ENCODE results near the gene UMPS. TPM values are rescaled to one million over a fixed set of nuclear protein-coding genes. Genes with fewer than 3 reads are reported as not detected.
"Not testable (repeated sequence)": the region's sequence is repeated elsewhere in the genome, so short reads cannot be mapped to it uniquely, and the experiment has no call there.

Gene UMPS
- total RNA-seq, 2 experiments from 2014 or later, result 33.4 to 38.0 TPM

- POLR2A ChIA-PET, result no interaction called here
These were observed 10.8 kb downstream of the UMPS start for GRCh38 chr3:124741027-124741426.

GRCh38 chr3:124745756-124746155 is 15.5 kb downstream of the UMPS start:
- H3K27ac Mint-ChIP-seq, result no peak overlapping the region
- H3K9me3 Mint-ChIP-seq, result no peaks in the 10 kb centered on the region
- DNase-seq (no peak), ATAC-seq (ENCODE audit: low read depth) (no peak)
- H3K27me3 Mint-ChIP-seq, result no peaks in the 10 kb centered on the region
- POLR2A ChIA-PET, result no interaction called here
- H3K4me1 Mint-ChIP-seq, result no peaks in the 10 kb centered on the region
- H3K4me3 Mint-ChIP-seq, result no peak overlapping the region
- peaks cover 8% of the 10 kb centered on the region for H3K36me3 Mint-ChIP-seq

More at GRCh38 chr3:124741027-124741426, 10.8 kb downstream of the UMPS start:
- Mint-ChIP-seq H3K9me3 (no peaks in the 10 kb centered on the region), H3K36me3 (peaks cover 25% of the 10 kb centered on the region), H3K4me1 (peaks cover 4% of the 10 kb centered on the region), H3K4me3 (no peak overlapping the region), H3K27me3 (no peaks in the 10 kb centered on the region), H3K27ac (no peak overlapping the region)
- DNase-seq (no peak), ATAC-seq (ENCODE audit: low read depth) (no peak)

GRCh38 chr3:124747111-124747981 is 17.1 kb downstream of the UMPS start:
- no peak for DNase-seq
- POLR2A ChIA-PET, result no interaction called here
- Mint-ChIP-seq H3K27me3 (peaks cover 2% of the 10 kb centered on the region), H3K9me3 (no peaks in the 10 kb centered on the region), H3K27ac (no peak overlapping the region), H3K36me3 (peaks cover 4% of the 10 kb centered on the region), H3K4me3 (no peak overlapping the region), H3K4me1 (no peaks in the 10 kb centered on the region)
- no peak for ATAC-seq (ENCODE audit: low read depth)

GRCh38 chr3:124748560-124749198 is 18.4 kb downstream of the UMPS start:
- H3K4me1 Mint-ChIP-seq, result no peaks in the 10 kb centered on the region
- ATAC-seq (ENCODE audit: low read depth), result no peak
- H3K9me3 Mint-ChIP-seq, result no peaks in the 10 kb centered on the region
- H3K27ac Mint-ChIP-seq, result no peak overlapping the region
- no peak overlapping the region for H3K4me3 Mint-ChIP-seq
- POLR2A ChIA-PET, result interaction anchor here (0.6 kb wide), 1 partner anchor 18 kb away, joined by 3 read pairs; the partner anchor contains the start of gene UMPS
- no peak for DNase-seq
- peaks cover 2% of the 10 kb centered on the region for H3K27me3 Mint-ChIP-seq
- H3K36me3 Mint-ChIP-seq, result peaks cover 3% of the 10 kb centered on the region

- H3K27me3 Mint-ChIP-seq; DNase-seq; H3K36me3 Mint-ChIP-seq; POLR2A ChIA-PET; H3K4me1 Mint-ChIP-seq; H3K9me3 Mint-ChIP-seq; H3K4me3 Mint-ChIP-seq; H3K27ac Mint-ChIP-seq; ATAC-seq (ENCODE audit: low read depth): not testable (repeated sequence)
These were observed 19.6 kb downstream of the UMPS start for GRCh38 chr3:124749877-124750276.

GRCh38 chr3:124751501-124751900 is 21.2 kb downstream of the UMPS start:
- no peak overlapping the region for H3K4me3 Mint-ChIP-seq
- H3K9me3 Mint-ChIP-seq, result no peaks in the 10 kb centered on the region
- H3K27me3 Mint-ChIP-seq, result peaks cover 2% of the 10 kb centered on the region
- H3K27ac Mint-ChIP-seq, result no peak overlapping the region
- H3K36me3 Mint-ChIP-seq, result no peaks in the 10 kb centered on the region
- ATAC-seq (ENCODE audit: low read depth) (no peak), DNase-seq (no peak)
- H3K4me1 Mint-ChIP-seq, result no peaks in the 10 kb centered on the region
- POLR2A ChIA-PET, result interaction anchor here (0.6 kb wide), 1 partner anchor 93 kb away, joined by 3 read pairs; no protein-coding TSS in a partner anchor

GRCh38 chr3:124752051-124752450 is 21.8 kb downstream of the UMPS start:
- POLR2A ChIA-PET, result no interaction called here
- Mint-ChIP-seq H3K27ac (no peak overlapping the region), H3K9me3 (no peaks in the 10 kb centered on the region), H3K4me1 (no peaks in the 10 kb centered on the region), H3K36me3 (no peaks in the 10 kb centered on the region), H3K27me3 (peaks cover 2% of the 10 kb centered on the region), H3K4me3 (no peak overlapping the region)
- no peak for ATAC-seq (ENCODE audit: low read depth)
- no peak for DNase-seq

GRCh38 chr3:124757926-124758325 is 27.7 kb downstream of the UMPS start:
- H3K9me3 Mint-ChIP-seq; POLR2A ChIA-PET; ATAC-seq (ENCODE audit: low read depth); H3K4me1 Mint-ChIP-seq; DNase-seq; H3K27me3 Mint-ChIP-seq; H3K36me3 Mint-ChIP-seq; H3K4me3 Mint-ChIP-seq; H3K27ac Mint-ChIP-seq: not testable (repeated sequence)

- ATAC-seq (ENCODE audit: low read depth) (no peak), DNase-seq (no peak)
- Mint-ChIP-seq H3K4me3 (no peak overlapping the region), H3K9me3 (no peaks in the 10 kb centered on the region), H3K4me1 (peaks cover 4% of the 10 kb centered on the region), H3K27me3 (no peaks in the 10 kb centered on the region), H3K36me3 (no peaks in the 10 kb centered on the region), H3K27ac (no peak overlapping the region)
- POLR2A ChIA-PET, result no interaction called here
These were observed 28.8 kb downstream of the UMPS start for GRCh38 chr3:124758851-124759635.

GRCh38 chr3:124759666-124760401 is 29.6 kb downstream of the UMPS start:
- H3K27me3 Mint-ChIP-seq, result no peaks in the 10 kb centered on the region
- no peak for DNase-seq
- peaks cover 4% of the 10 kb centered on the region for H3K4me1 Mint-ChIP-seq
- no peaks in the 10 kb centered on the region for H3K36me3 Mint-ChIP-seq
- ATAC-seq (ENCODE audit: low read depth), result no peak
- POLR2A ChIA-PET, result no interaction called here
- no peaks in the 10 kb centered on the region for H3K9me3 Mint-ChIP-seq
- no peak overlapping the region for H3K27ac Mint-ChIP-seq
- no peak overlapping the region for H3K4me3 Mint-ChIP-seq

GRCh38 chr3:124760601-124761000 is 30.3 kb downstream of the UMPS start:
- ATAC-seq (ENCODE audit: low read depth), result no peak
- POLR2A ChIA-PET, result interaction anchor here (0.5 to 1.6 kb wide), 3 partner anchors 136 to 146 kb away, joined by 3 to 8 read pairs (median 4); no protein-coding TSS in a partner anchor
- no peak overlapping the region for H3K27ac Mint-ChIP-seq
- H3K27me3 Mint-ChIP-seq, result no peaks in the 10 kb centered on the region
- no peaks in the 10 kb centered on the region for H3K36me3 Mint-ChIP-seq
- peaks cover 4% of the 10 kb centered on the region for H3K4me1 Mint-ChIP-seq
- DNase-seq, result no peak
- no peaks in the 10 kb centered on the region for H3K9me3 Mint-ChIP-seq
- H3K4me3 Mint-ChIP-seq, result no peak overlapping the region

GRCh38 chr3:124761250-124761796 is 31.1 kb downstream of the UMPS start:
- H3K27ac Mint-ChIP-seq, result no peak overlapping the region
- no peaks in the 10 kb centered on the region for H3K9me3 Mint-ChIP-seq
- ATAC-seq (ENCODE audit: low read depth), result peak; percentile 77
- peaks cover 4% of the 10 kb centered on the region for H3K4me1 Mint-ChIP-seq
- H3K36me3 Mint-ChIP-seq, result no peaks in the 10 kb centered on the region
- peak; percentile 80 for DNase-seq
- H3K4me3 Mint-ChIP-seq, result peak overlapping the region; percentile 65
- H3K27me3 Mint-ChIP-seq, result no peaks in the 10 kb centered on the region
- POLR2A ChIA-PET, result interaction anchor here (0.5 to 1.6 kb wide), 3 partner anchors 135 to 147 kb away, joined by 3 to 8 read pairs (median 4); no protein-coding TSS in a partner anchor

All from activated naive CD8-positive, alpha-beta T cell treated with anti-CD3 and anti-CD28 coated beads, Interleukin-2, amount 10 ng/mL, durations not matched to agents 7 days and 5 days (primary cell).